GM20431 (cell line): Measurements from ENCODE around the gene SPRED2.
"Not testable (repeated sequence)": the region's sequence is repeated elsewhere in the genome, so short reads cannot be mapped to it uniquely, and the experiment has no call there.

ENCODE experiments used
- in situ Hi-C: fragments of 300-500 bp; cut with MseI, MboI; formaldehyde crosslinking; loops from one replicate; pipeline ENCODE4 v1.15.0; 2020; ENCODE audit warnings: low sequenced_read_pairs; ENCODE audit not compliant: unreplicated experiment

SPRED2 gene

GRCh38 chr2:65351948-65352595 is 80.3 kb downstream of the SPRED2 start:
- in situ Hi-C loops, result no loop called here

- in situ Hi-C loops, result no loop called here
Measured at GRCh38 chr2:65351234-65351947, 81.0 kb downstream of the SPRED2 start.

- in situ Hi-C loops, result no loop called here
Measured at GRCh38 chr2:65350651-65351056, 81.7 kb downstream of the SPRED2 start.

- in situ Hi-C loops, result no loop called here
Measured at GRCh38 chr2:65349863-65350262, 82.5 kb downstream of the SPRED2 start.

- in situ Hi-C loops, result no loop called here
Measured at GRCh38 chr2:65347913-65348312, 84.5 kb downstream of the SPRED2 start.

GRCh38 chr2:65345631-65346030 is 86.8 kb downstream of the SPRED2 start:
- in situ Hi-C loops, result no loop called here

DNA sequence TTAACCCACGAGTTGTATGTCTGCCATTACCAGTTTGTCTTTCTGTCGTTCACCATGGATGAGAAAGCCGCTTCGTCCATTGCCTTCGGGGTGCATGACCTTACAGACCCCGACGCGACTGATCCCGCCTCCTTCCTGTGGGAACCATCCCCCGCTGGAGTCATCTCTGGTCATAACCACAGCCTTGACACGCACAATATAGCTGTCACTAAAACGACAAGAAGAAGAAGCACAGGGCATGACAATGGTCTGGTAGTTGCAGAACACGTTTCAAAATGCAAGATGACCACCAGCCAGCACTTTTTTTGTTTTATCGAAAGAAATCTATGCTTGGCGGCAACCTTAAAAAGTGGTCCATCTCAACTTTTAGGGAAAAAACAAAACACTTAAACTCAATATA is 87.7 kb downstream of the SPRED2 start:
- in situ Hi-C loops, result no loop called here

GRCh38 chr2:65344182-65344581 is 88.2 kb downstream of the SPRED2 start:
- in situ Hi-C loops, result no loop called here

DNA sequence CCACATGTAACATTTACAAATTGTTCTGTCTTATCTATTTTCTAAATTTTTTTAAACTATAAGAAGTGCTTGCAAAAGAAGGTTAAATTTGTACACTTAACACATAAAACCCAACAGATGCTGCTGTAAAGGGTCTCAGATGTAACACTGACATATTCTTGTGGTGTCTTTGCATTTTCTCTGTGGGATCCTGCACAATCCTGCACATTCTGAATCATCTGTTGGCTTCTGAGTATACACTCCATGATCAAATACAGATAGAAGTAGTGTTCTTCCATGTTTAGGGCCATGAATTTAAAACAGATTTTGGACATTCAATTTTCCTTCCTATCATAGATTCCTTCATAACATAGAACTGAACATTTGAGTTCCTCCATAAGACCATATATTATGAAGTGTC is 89.0 kb downstream of the SPRED2 start:
- in situ Hi-C loops, result no loop called here

- in situ Hi-C loops, result no loop called here
Measured at GRCh38 chr2:65340898-65341681, 91.3 kb downstream of the SPRED2 start.

GRCh38 chr2:65339648-65340047 is 92.8 kb downstream of the SPRED2 start:
- in situ Hi-C loops, result no loop called here

GRCh38 chr2:65338830-65339495 is 93.4 kb downstream of the SPRED2 start:
- in situ Hi-C loops, result not testable (repeated sequence)

GRCh38 chr2:65337915-65338314 is 94.5 kb downstream of the SPRED2 start:
- in situ Hi-C loops, result not testable (repeated sequence)

GRCh38 chr2:65334714-65335113 is 97.7 kb downstream of the SPRED2 start:
- in situ Hi-C loops, result no loop called here

GRCh38 chr2:65331336-65332025 is 100.9 kb downstream of the SPRED2 start:
- in situ Hi-C loops, result no loop called here

DNA sequence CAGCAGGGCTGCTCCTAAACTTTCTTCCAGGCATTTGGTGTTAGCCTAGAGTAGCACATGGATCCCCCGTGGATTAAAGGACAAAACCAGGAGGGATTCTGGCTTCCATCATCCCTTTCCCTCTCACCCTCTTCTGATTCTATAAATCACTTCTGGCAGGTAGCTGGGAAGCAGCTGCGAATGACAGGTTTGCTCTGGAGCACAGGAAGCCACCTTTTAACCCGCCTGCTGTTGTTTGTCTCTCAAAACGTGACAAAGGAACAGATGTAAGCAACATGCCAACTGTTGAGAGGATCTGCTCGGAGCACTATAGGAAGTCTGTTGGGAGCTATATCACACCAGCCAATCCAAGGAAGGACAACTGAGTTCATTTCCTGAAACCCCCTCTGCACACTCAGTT is 102.9 kb downstream of the SPRED2 start:
- in situ Hi-C loops, result no loop called here

DNA sequence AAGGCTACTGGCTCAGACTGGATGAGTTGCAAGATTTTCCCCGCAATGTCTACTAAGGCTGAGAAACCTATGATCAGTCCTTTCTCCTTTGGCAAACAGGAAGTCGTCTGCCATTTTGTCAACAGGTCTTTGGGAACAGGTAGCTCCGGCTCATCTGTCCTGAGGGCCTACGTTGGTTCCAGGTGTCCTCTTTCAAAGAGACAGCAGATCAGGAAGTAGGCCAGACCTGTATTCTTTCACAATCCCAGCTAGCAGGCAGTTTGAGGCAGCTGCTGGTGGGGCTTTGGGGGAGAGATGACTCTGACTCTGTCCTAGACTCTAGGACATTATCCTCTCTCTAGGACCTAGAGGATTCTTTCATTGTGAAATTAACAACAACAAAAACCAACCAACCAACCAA is 106.1 kb downstream of the SPRED2 start:
- in situ Hi-C loops, result no loop called here

DNA sequence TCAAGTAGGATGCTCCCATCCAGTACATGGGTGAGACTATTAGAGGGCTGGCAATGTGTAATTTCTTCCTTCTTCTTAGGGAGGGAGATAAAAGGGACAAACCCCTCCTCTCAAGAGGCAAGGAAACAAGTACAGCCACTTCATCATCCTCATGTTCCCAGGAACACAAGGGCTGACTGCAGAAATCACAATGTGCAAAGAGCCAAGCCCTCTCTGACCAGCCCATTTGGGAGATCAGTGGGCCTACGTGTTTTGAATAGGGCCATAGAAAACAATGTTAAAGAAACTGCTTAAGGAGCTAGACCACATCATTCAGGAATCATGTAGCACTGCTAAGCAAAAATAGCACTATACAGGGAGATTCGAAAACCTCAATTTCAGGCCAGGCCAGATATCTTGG is 107.3 kb downstream of the SPRED2 start:
- in situ Hi-C loops, result no loop called here

DNA sequence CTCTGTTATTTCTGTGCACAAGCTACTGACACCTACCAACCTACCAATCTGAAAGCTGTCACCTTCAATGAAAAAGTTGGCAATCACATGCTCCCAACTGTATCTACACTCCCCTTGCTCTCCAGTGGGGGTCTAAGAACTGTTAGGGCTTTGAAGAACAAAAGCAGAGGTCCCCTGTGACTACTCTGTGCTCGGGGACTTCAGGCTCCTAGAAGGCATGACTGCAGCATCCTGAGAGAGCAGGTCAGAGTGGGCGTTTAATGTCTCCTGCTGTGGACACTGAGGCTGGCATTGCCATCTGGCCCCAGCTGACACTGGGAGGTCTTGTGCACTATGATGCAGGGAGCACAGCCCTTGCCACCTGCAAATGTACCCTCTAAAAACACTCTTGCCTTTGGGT is 111.5 kb downstream of the SPRED2 start:
- in situ Hi-C loops, result no loop called here
